Measurements from ENCODE around the gene FARP2. TPM values are rescaled to one million over a fixed set of nuclear protein-coding genes. Genes with fewer than 3 reads are reported as not detected.
"Not testable (repeated sequence)": the region's sequence is repeated elsewhere in the genome, so short reads cannot be mapped to it uniquely, and the experiment has no call there.

The FARP2 gene
- total and polyA plus RNA-seq, 10 of the 15 experiments (the other 5 are each of a cell fraction or from before 2014, with no cell fraction given) = 5.5 to 67.5 (median 36.8) TPM

DNA sequence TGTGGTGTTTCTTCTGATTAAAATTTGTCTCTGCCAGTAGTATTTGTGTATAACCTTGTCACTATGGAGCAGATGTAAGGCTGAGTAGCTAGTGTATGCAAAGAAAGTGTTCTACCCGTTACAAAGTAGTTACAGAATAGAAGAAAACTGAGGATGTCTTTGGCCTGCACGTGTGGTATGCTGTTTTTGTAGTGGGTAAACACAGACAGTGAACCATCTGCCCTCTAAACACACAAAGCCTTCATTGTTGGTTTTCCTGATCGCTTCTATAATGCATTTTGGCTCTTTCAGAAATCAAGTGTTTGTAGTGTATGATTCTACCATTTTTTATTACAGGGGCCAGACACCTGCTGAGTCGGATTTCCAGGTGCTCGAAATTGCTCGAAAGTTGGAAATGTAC is 61.5 kb downstream of the FARP2 start:
- in situ Hi-C loops (cut with MboI) = no loop called here
- CTCF ChIA-PET = no interaction called here
- 98% methylated on average over 6 of the region's 6 CpGs for WGBS (ENCODE audit: insufficient coverage, insufficient replicate concordance, low lambda C conversion rate, missing lambda C conversion rate)

DNA sequence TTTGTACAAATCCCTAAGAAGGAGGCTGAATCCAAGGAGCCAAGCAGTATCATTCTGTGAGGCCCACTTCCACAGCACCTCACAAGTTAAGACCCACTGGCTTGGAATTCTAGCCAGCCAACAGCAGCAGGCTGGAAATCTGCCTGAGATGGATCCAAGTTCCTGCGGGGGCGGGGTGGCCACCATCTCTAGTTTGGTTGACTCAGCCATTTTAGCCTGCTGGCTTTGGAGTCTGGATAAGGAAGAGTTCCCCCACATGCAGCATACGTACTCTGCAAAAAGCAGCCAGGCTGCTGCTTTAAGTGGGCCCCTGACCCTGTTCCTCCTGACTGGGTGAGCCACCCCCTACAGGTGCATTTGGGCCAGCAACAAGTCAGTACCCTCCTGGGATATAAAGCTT is 65.2 kb downstream of the FARP2 start:
- in situ Hi-C loops (cut with MboI) = no loop called here
- no TSS peak for BruUV-seq (replicated peaks)
- ChIA-PET CTCF (no interaction called here), SMC1A (ENCODE audit: uncharacterized antibody, unreplicated experiment) (no interaction called here), RAD21 (ENCODE audit: unreplicated experiment) (no interaction called here), POLR2A (no interaction called here)
- H3K9me3 ChIP-seq (replicated peaks; ENCODE audit: control insufficient read depth, insufficient read depth, low read length) = peaks cover 4% of the 10 kb centered on the region
- no peak overlapping the region for H2AFZ ChIP-seq (ENCODE audit: control insufficient read depth, low read depth, low read length)
- H3K27me3 ChIP-seq (replicated peaks in 1 of 2; ENCODE audit: control insufficient read depth in 2 of 2, insufficient read depth in 2 of 2, low read length in 1 of 2) = no peaks in the 10 kb centered on the region
- WGBS (ENCODE audit: insufficient coverage, insufficient replicate concordance, low lambda C conversion rate, missing lambda C conversion rate) = 97% methylated on average over 3 of the region's 3 CpGs
- intact Hi-C loops (cut with micrococcal nuclease; ENCODE audit: unreplicated experiment) = no loop called here
- ATAC-seq = no peak
- no peak overlapping the region for H3K4me2 ChIP-seq (ENCODE audit: control insufficient read depth, insufficient read depth)
- H3K36me3 ChIP-seq (ENCODE audit: control insufficient read depth in 2 of 2, insufficient read depth in 2 of 2, low read length in 1 of 2) = peaks cover 2 to 19% of the 10 kb centered on the region in 2 experiments
- no peak for TF ChIP-seq NFYB (IDR thresholded peaks at IDR 0.05; ENCODE audit: insufficient read depth, low read depth, low read length)
- no peak for TF ChIP-seq SIN3A (IDR thresholded peaks at IDR 0.05; ENCODE audit: low read depth, low read length)
- TF ChIP-seq CBX3 (IDR thresholded peaks at IDR 0.05; ENCODE audit: borderline replicate concordance, low read depth) = no peak
- TF ChIP-seq KLF5 (IDR thresholded peaks at IDR 0.05; ENCODE audit: partially characterized antibody) = no peak
- TF ChIP-seq GABPA (IDR thresholded peaks at IDR 0.05; ENCODE audit: low read depth) = no peak
- no peak for TF ChIP-seq NBN (IDR thresholded peaks at IDR 0.05)
- no peak for TF ChIP-seq CHD4 (IDR thresholded peaks at IDR 0.05)
- TF ChIP-seq BACH1 (IDR thresholded peaks at IDR 0.05; ENCODE audit: borderline replicate concordance) = no peak
- H3K4me1 ChIP-seq (ENCODE audit: control insufficient read depth, insufficient read depth, low read length) = no peaks in the 10 kb centered on the region
- no peaks in the 10 kb centered on the region for H4K20me1 ChIP-seq (ENCODE audit: control insufficient read depth, insufficient read depth)
- H3K9ac ChIP-seq (ENCODE audit: control insufficient read depth, insufficient read depth, low read length) = no peak overlapping the region
- no peak for FAIRE-seq
- H3K79me2 ChIP-seq (ENCODE audit: control insufficient read depth, insufficient read depth, low read length) = no peaks in the 10 kb centered on the region
- no peak overlapping the region for H3K27ac ChIP-seq (ENCODE audit: control insufficient read depth, insufficient read depth)
- DNase-seq (ENCODE audit: low read depth, low spot score) = no peak
- no peak overlapping the region for H3K4me3 ChIP-seq

More for the DNA sequence above, 61.5 kb downstream of the FARP2 start:
- H3K4me3 ChIP-seq = no peak overlapping the region
- FAIRE-seq (no peak), DNase-seq (ENCODE audit: low read depth, low spot score) (no peak), ATAC-seq (no peak)
- ChIA-PET RAD21 (ENCODE audit: unreplicated experiment) (no interaction called here), SMC1A (ENCODE audit: uncharacterized antibody, unreplicated experiment) (no interaction called here), POLR2A (no interaction called here)
- no peak overlapping the region for H2AFZ ChIP-seq (ENCODE audit: control insufficient read depth, low read depth, low read length)
- no peak overlapping the region for H3K9ac ChIP-seq (ENCODE audit: control insufficient read depth, insufficient read depth, low read length)
- H3K27ac ChIP-seq (ENCODE audit: control insufficient read depth, insufficient read depth) = no peak overlapping the region
- H3K27me3 ChIP-seq (replicated peaks in 1 of 2; ENCODE audit: control insufficient read depth in 2 of 2, insufficient read depth in 2 of 2, low read length in 1 of 2) = no peaks in the 10 kb centered on the region
- H3K4me1 ChIP-seq (ENCODE audit: control insufficient read depth, insufficient read depth, low read length) = no peaks in the 10 kb centered on the region
- peaks cover 4% of the 10 kb centered on the region; the same call in 2 of the 3 replicates for H3K9me3 ChIP-seq (replicated peaks; ENCODE audit: control insufficient read depth, insufficient read depth, low read length)
- intact Hi-C loops (cut with micrococcal nuclease; ENCODE audit: unreplicated experiment) = no loop called here
- H3K79me2 ChIP-seq (ENCODE audit: control insufficient read depth, insufficient read depth, low read length) = no peaks in the 10 kb centered on the region
- no peak overlapping the region for H3K4me2 ChIP-seq (ENCODE audit: control insufficient read depth, insufficient read depth)
- H4K20me1 ChIP-seq (ENCODE audit: control insufficient read depth, insufficient read depth) = no peaks in the 10 kb centered on the region
- BruUV-seq (replicated peaks) = no TSS peak
- peaks cover 9 to 30% of the 10 kb centered on the region in 2 experiments for H3K36me3 ChIP-seq (ENCODE audit: control insufficient read depth in 2 of 2, insufficient read depth in 2 of 2, low read length in 1 of 2)
- TF ChIP-seq RBBP5 (conservative IDR thresholded peaks at IDR 0.05) (no peak), LARP7 (IDR thresholded peaks at IDR 0.05) (no peak)

DNA sequence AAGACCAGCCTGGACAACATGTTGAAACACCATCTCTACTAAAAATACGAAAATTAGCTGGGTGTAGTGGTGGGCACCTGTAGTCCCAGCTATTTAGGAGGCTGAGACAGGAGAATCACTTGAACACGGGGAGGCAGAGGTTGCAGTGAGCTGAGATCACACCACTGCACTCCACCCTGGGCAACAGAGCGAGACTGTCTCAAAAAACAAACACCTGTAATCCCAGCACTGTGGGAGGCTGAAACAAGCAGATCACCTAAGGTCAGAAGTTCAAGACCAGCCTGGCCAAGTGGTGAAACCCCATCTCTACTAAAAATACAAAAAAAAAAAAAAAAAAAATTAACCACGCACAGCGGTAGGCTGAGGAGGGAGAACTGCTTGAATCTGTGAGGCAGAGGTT is 65.9 kb downstream of the FARP2 start:
- H2AFZ ChIP-seq (ENCODE audit: control insufficient read depth, low read depth, low read length); H3K79me2 ChIP-seq (ENCODE audit: control insufficient read depth, insufficient read depth, low read length); RAD21 ChIA-PET (ENCODE audit: unreplicated experiment); H3K4me1 ChIP-seq (ENCODE audit: control insufficient read depth, insufficient read depth, low read length); POLR2A ChIA-PET; H3K9me3 ChIP-seq (replicated peaks; ENCODE audit: control insufficient read depth, insufficient read depth, low read length); H3K27me3 ChIP-seq (replicated peaks in 1 of 2; ENCODE audit: control insufficient read depth in 2 of 2, insufficient read depth in 2 of 2, low read length in 1 of 2); BruUV-seq (replicated peaks); in situ Hi-C loops (cut with MboI); CTCF ChIA-PET; H4K20me1 ChIP-seq (ENCODE audit: control insufficient read depth, insufficient read depth); H3K27ac ChIP-seq (ENCODE audit: control insufficient read depth, insufficient read depth); H3K4me2 ChIP-seq (ENCODE audit: control insufficient read depth, insufficient read depth); H3K4me3 ChIP-seq; H3K9ac ChIP-seq (ENCODE audit: control insufficient read depth, insufficient read depth, low read length); FAIRE-seq; DNase-seq (ENCODE audit: low read depth, low spot score); ATAC-seq; SMC1A ChIA-PET (ENCODE audit: uncharacterized antibody, unreplicated experiment); intact Hi-C loops (cut with micrococcal nuclease; ENCODE audit: unreplicated experiment): not testable (repeated sequence)
- peaks cover 2 to 19% of the 10 kb centered on the region in 2 experiments for H3K36me3 ChIP-seq (ENCODE audit: control insufficient read depth in 2 of 2, insufficient read depth in 2 of 2, low read length in 1 of 2)
- 75% methylated on average over 3 of the region's 5 CpGs for WGBS (ENCODE audit: insufficient coverage, insufficient replicate concordance, low lambda C conversion rate, missing lambda C conversion rate)

Data from GM12878 (cell line).